KOPT-K1 (cell line): ENCODE measurements around the gene C14orf132.

Experiments used
- H3K27ac ChIP-seq: fragments of 200-600 bp; sonication (generic); 2 replicates; pipeline ENCODE4 v1.5.1; 2016; ENCODE audit warnings: antibody characterized with exemption, mild to moderate bottlenecking, low read depth, low read length; ENCODE audit not compliant: poor library complexity, severe bottlenecking
- H3K36me3 ChIP-seq: fragments of 200-600 bp; sonication (generic); 2 replicates; pipeline ENCODE4 v1.5.1; 2017; ENCODE audit warnings: antibody characterized with exemption, mild to moderate bottlenecking, low read length, moderate library complexity; ENCODE audit not compliant: insufficient read depth
- H3K9me3 ChIP-seq: fragments of 200-600 bp; sonication (generic); 2 replicates; pipeline ENCODE4 v1.5.1; 2017; ENCODE audit warnings: antibody characterized with exemption, low read length, mild to moderate bottlenecking; ENCODE audit not compliant: insufficient read depth, poor library complexity, severe bottlenecking

C14orf132 gene

GRCh38 chr14:96081767-96082400, 42.7 kb downstream of the C14orf132 start:
- Histone ChIP-seq H3K36me3 (no peaks in the 10 kb centered on the region), H3K27ac (no peak overlapping the region), H3K9me3 (no peaks in the 10 kb centered on the region)

- no peak overlapping the region for H3K27ac ChIP-seq
- H3K9me3 ChIP-seq: no peaks in the 10 kb centered on the region
- no peaks in the 10 kb centered on the region for H3K36me3 ChIP-seq
These were observed 43.5 kb downstream of the C14orf132 start for GRCh38 chr14:96082420-96083300.

DNA sequence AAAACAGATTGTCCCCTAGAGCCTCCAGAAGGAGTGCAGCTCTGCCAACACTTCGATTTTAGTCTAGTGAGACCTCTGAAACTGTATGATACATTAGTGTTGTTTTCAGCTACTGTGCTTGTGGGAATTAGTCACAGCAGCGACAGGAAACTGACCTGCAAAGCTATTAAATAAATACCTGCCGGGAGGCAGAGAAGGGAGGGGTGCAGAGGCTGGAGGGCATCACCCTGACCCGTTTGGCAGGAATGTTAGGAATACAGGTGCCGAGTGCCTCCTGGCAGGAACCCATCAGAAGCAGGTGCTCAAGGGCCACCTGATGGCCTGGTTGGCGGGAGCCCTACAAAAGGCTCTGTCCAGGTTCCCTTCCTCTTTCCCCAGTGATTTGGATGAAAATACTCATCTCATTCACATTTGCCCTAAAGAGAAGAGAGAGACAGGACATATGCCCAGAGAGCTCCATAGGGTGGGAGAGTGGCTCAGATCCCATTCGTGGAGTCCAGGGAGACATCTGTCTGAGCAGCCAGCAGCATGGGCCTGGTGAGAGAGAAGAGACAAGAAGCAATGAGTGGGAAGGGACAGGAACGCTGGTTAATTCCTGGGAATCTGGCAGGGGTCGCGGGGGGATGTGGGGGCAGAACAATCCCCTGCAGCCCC, 44.6 kb downstream of the C14orf132 start:
- H3K36me3 ChIP-seq: no peaks in the 10 kb centered on the region
- no peak overlapping the region for H3K27ac ChIP-seq
- H3K9me3 ChIP-seq: no peaks in the 10 kb centered on the region

DNA sequence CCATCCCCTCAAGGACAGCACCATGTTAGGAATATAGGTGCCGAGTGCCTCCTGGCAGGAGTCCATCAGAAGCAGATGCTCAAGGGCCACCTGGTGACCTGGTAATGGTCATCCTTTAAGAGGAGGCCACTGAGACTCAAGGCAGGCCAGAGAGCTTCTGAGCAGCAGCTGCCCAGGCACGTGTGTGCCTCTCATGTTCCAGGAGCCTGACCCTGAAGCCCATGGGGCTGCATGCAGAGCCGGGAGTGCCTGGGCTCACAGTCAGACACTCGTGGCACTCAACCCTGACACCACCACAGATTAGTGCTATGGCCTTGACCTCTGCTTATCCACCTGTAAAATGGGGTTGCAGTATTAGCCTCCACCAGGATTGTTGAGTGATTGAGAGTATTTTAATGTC, 45.6 kb downstream of the C14orf132 start:
- H3K27ac ChIP-seq: no peak overlapping the region
- no peaks in the 10 kb centered on the region for H3K36me3 ChIP-seq
- H3K9me3 ChIP-seq: no peaks in the 10 kb centered on the region

GRCh38 chr14:96085369-96085768, 46.2 kb downstream of the C14orf132 start:
- Histone ChIP-seq H3K36me3 (no peaks in the 10 kb centered on the region), H3K27ac (no peak overlapping the region), H3K9me3 (no peaks in the 10 kb centered on the region)

GRCh38 chr14:96086032-96086431, 46.9 kb downstream of the C14orf132 start:
- Histone ChIP-seq H3K36me3 (no peaks in the 10 kb centered on the region), H3K27ac (no peak overlapping the region), H3K9me3 (no peaks in the 10 kb centered on the region)

- Histone ChIP-seq H3K27ac (no peak overlapping the region), H3K9me3 (no peaks in the 10 kb centered on the region), H3K36me3 (no peaks in the 10 kb centered on the region)
These were observed 47.5 kb downstream of the C14orf132 start for GRCh38 chr14:96086574-96087077.

GRCh38 chr14:96088074-96088473, 48.9 kb downstream of the C14orf132 start:
- no peaks in the 10 kb centered on the region for H3K36me3 ChIP-seq
- no peaks in the 10 kb centered on the region for H3K9me3 ChIP-seq
- H3K27ac ChIP-seq: no peak overlapping the region

DNA sequence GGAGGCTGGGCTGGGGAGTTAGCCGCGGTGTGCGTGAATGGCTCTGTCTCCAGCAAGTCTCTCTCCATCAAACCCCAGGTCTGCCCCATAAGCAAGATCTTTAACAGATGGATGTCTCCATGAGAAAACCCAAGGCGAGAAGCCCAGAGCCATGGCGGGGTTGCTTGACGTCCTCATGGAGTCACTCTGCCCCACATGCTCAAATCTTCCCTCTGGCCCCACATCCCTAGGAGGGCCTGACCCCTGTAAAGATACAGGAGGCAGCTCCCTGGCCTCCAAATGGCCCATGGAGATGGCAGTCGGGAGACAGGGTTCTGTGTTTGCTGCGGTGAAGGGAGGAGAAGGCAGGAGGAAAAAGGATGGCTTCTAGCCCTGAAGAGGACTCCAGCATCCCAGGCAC, 49.3 kb downstream of the C14orf132 start:
- Histone ChIP-seq H3K36me3 (no peaks in the 10 kb centered on the region), H3K9me3 (no peaks in the 10 kb centered on the region), H3K27ac (no peak overlapping the region)

GRCh38 chr14:96088911-96089310, 49.7 kb downstream of the C14orf132 start:
- Histone ChIP-seq H3K27ac (no peak overlapping the region), H3K9me3 (no peaks in the 10 kb centered on the region), H3K36me3 (no peaks in the 10 kb centered on the region)

DNA sequence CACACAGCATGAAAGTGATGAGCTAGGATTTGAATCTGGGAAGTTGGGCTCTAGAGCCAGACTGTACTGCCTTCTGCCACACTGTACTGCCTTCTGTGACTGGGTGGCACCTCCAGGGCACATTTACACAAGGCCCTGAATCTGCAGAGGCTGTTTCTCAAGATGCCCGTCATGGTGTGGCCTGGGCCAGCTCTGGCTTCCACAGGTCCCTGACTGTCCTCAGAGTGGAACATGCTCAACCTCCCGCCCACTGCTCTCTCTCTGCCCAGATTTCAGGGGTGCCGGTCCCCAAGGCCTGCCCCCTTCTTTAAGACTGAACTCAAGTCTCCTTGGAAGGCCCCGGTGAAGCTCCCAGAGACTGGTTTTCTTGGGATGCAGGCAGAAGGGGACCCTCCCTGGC, 50.2 kb downstream of the C14orf132 start:
- Histone ChIP-seq H3K36me3 (no peaks in the 10 kb centered on the region), H3K9me3 (no peaks in the 10 kb centered on the region), H3K27ac (no peak overlapping the region)

- Histone ChIP-seq H3K36me3 (no peaks in the 10 kb centered on the region), H3K27ac (no peak overlapping the region), H3K9me3 (no peaks in the 10 kb centered on the region)
These were observed 51.4 kb downstream of the C14orf132 start for GRCh38 chr14:96090441-96091148.

DNA sequence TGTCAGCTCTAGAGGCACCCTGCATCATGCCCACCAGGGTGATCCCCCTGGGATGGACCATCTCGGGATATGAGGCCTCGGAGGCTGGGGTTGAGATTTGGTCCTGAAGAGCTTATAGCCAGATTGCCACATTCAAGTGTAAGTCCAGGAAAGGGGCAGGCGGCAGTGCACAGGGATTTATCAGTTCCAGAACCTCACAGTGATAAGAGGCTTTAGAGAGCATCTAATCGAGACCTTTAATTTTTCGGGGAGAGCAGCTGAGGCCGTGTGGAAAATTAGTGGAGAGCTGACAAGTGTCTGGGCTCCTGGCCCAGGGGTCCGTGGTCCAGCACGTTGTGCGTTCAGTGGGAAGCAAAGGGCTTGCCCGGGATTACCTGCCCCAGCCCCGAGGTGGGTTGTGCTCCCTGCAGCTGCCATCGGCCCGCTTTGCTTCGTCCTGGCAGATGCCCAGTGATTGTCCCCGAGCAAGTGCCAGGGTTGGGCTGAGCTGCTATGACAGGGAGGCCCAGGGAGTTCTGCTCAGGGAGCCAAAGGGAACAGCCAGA, 52.1 kb downstream of the C14orf132 start:
- H3K9me3 ChIP-seq: no peaks in the 10 kb centered on the region
- H3K36me3 ChIP-seq: no peaks in the 10 kb centered on the region
- no peak overlapping the region for H3K27ac ChIP-seq

DNA sequence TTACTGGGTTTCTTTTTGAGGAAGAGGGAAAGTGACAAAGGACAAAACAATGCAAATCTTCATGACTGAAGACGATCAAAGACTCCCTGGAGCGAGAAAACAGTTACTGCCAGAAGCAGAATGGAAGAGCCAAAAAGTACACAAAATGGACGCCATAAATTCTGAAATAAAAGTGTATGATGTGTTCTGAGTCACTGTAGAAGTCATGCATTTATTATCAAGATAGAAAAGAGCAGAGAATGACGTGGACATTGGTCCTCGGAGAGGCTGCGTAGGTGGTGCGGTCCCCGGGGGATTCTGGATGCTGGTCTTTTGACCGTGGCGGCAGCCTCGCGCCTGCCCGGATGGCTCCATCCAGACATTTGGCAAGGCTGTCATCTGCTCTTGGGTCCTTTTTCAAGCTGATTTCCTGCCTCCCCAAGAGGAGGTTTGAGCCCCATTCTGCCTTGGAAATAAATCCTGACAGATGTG, 52.8 kb downstream of the C14orf132 start:
- no peak overlapping the region for H3K27ac ChIP-seq
- no peaks in the 10 kb centered on the region for H3K9me3 ChIP-seq
- H3K36me3 ChIP-seq: no peaks in the 10 kb centered on the region
